H1 (cell line): ENCODE measurements around the gene NXN. TPM values are rescaled to one million over a fixed set of nuclear protein-coding genes. Genes with fewer than 3 reads are reported as not detected.

Experiments used
- KDM5A ChIP-seq: fragments of 200-600 bp; IDR thresholded peaks from 2 replicates; pipeline ENCODE4 v1.7.1; 2012; ENCODE audit warnings: mild to moderate bottlenecking, low read length, inconsistent platforms, mixed read lengths
- MAFK ChIP-seq: IDR thresholded peaks from 2 replicates; pipeline ENCODE4 v1.6.1; 2012; ENCODE audit warnings: low read depth, mild to moderate bottlenecking, improper control_type of control experiment, low read length
- polyA plus RNA-seq, 7 experiments: library from polyadenylated mRNA; depleted of rRNA in 3 of 7; stranded (reverse) in 5 of 7; unstranded in 2 of 7; fragments of >200 nt in 5 of 7; fragments of 200-250 nt in 2 of 7; gene quantifications; 1 replicate in 5 of 7; 2 replicates in 1 of 7; 4 replicates in 1 of 7; pipeline versions ENCODE4 v1.2.1 to v1.2.3, GENCODE V29; 2011 to 2013; ENCODE audit warnings: missing spikeins in 2 of 7, mixed read lengths in 2 of 7
- total RNA-seq: library from RNA; stranded (reverse); fragmentation: NEBNext Ultra II Directional; extraction: Animal tissue kit (Norgen Biotek cat#: 25700); gene quantifications from 2 replicates; pipeline ENCODE4 v1.2.1, GENCODE V29; 2021

NXN gene
- total and polyA plus RNA-seq, 2 of the 8 experiments (the other 6 are each of a cell fraction or from before 2014, with no cell fraction given), result 94.1 to 107 TPM

- TF ChIP-seq MAFK (no peak), KDM5A (no peak)
Observed at GRCh38 chr17:871751-872519, 107.6 kb downstream of the NXN start (continued).
